HepG2 (cell line): ENCODE measurements around the gene SDR42E2. TPM values are rescaled to one million over a fixed set of nuclear protein-coding genes. Genes with fewer than 3 reads are reported as not detected.

Experiments
- ATF1 ChIP-seq: IDR thresholded peaks from 2 replicates; pipeline ENCODE4 v1.6.1; 2016; ENCODE audit warnings: mild to moderate bottlenecking, control low read depth
- CBFB ChIP-seq: sonication (generic); formaldehyde crosslinking; IDR thresholded peaks from 2 replicates; pipeline ENCODE4 v1.4.0; 2020; ENCODE audit warnings: missing genetic modification reagents
- KAT8 ChIP-seq: IDR thresholded peaks from 2 replicates; pipeline ENCODE4 v1.6.1; 2016; ENCODE audit warnings: missing genetic modification reagents, missing compliant biosample characterization
- KDM4B ChIP-seq: sonication (generic); formaldehyde crosslinking; IDR thresholded peaks from 2 replicates; pipeline ENCODE4 v1.4.0; 2020; ENCODE audit warnings: missing genetic modification reagents
- POLR2G ChIP-seq: fragments of 200-400 bp; formaldehyde crosslinking; IDR thresholded peaks from 2 replicates; pipeline ENCODE4 v1.6.1; 2018; ENCODE audit warnings: mild to moderate bottlenecking, low read depth, low read length, moderate library complexity
- SMAD3 ChIP-seq: sonication (generic); formaldehyde crosslinking; IDR thresholded peaks from 2 replicates; pipeline ENCODE4 v1.4.0; 2020; ENCODE audit warnings: missing genetic modification reagents
- SOX6 ChIP-seq, 2 experiments: fragments of 450-650 bp in 1 of 2; sonication (generic) in 1 of 2; formaldehyde crosslinking in 1 of 2; IDR thresholded peaks; 2 replicates each; pipeline versions ENCODE4 v1.4.0 to v1.6.1; 2017 to 2020; ENCODE audit warnings: antibody characterized with exemption in 1 of 2, mild to moderate bottlenecking in 1 of 2, missing genetic modification reagents in 1 of 2
- TCF12 ChIP-seq, 2 experiments: fragments of 450-650 bp in 1 of 2; sonication (generic) in 1 of 2; formaldehyde crosslinking in 1 of 2; IDR thresholded peaks; 2 replicates each; pipeline versions ENCODE4 v1.6.1 to v1.8.0; 2017 to 2022; ENCODE audit warnings: antibody characterized with exemption in 1 of 2, mild to moderate bottlenecking in 1 of 2, missing genetic modification reagents in 1 of 2, moderate library complexity in 1 of 2
- ZEB1 ChIP-seq: IDR thresholded peaks from 2 replicates; pipeline ENCODE4 v1.6.1; 2012; ENCODE audit warnings: mild to moderate bottlenecking, low read depth, inconsistent platforms; ENCODE audit not compliant: insufficient replicate concordance
- ZMYM2 ChIP-seq: sonication (generic); formaldehyde crosslinking; IDR thresholded peaks from 2 replicates; pipeline ENCODE4 v1.8.0; 2022; ENCODE audit warnings: mild to moderate bottlenecking, missing genetic modification reagents
- ZNF235 ChIP-seq: sonication (generic); formaldehyde crosslinking; IDR thresholded peaks from 2 replicates; pipeline ENCODE4 v1.8.1; 2023; ENCODE audit warnings: mild to moderate bottlenecking, missing genetic modification reagents, borderline replicate concordance
- ZNF33B ChIP-seq: sonication (generic); formaldehyde crosslinking; IDR thresholded peaks from 2 replicates; pipeline ENCODE4 v1.5.1; 2020; ENCODE audit warnings: mild to moderate bottlenecking, missing genetic modification reagents
- ZNF577 ChIP-seq: sonication (generic); formaldehyde crosslinking; IDR thresholded peaks from 2 replicates; pipeline ENCODE4 v1.4.0; 2020; ENCODE audit warnings: mild to moderate bottlenecking, low read depth, missing genetic modification reagents, borderline replicate concordance
- ZNF670 ChIP-seq: sonication (generic); formaldehyde crosslinking; IDR thresholded peaks from 2 replicates; pipeline ENCODE4 v1.8.0; 2022; ENCODE audit warnings: mild to moderate bottlenecking, missing genetic modification reagents, borderline replicate concordance
- ZNF841 ChIP-seq: sonication (generic); formaldehyde crosslinking; IDR thresholded peaks from 2 replicates; pipeline ENCODE4 v1.8.1; 2023; ENCODE audit warnings: missing genetic modification reagents, borderline replicate concordance
- polyA plus RNA-seq, 8 experiments: library from polyadenylated mRNA; depleted of rRNA in 3 of 8; stranded (reverse) in 7 of 8; unstranded in 1 of 8; fragments of >200 nt; fragmentation: Illumina TruSeq in 4 of 8; extraction: Trizol in 4 of 8; gene quantifications; 2 replicates each; pipeline versions ENCODE4 v1.2.1 to v1.2.3, GENCODE V29; 2011 to 2016; ENCODE audit warnings: low read depth in 4 of 8, missing spikeins in 1 of 8, mixed read lengths in 1 of 8; ENCODE audit not compliant: insufficient read depth in 1 of 8
- total RNA-seq, 5 experiments: library from RNA; depleted of rRNA; stranded (reverse); fragments of >200 nt; fragmentation: Illumina TruSeq; extraction: Trizol; gene quantifications; 2 replicates each; pipeline ENCODE4 v1.2.3, GENCODE V29; 2016; ENCODE audit warnings: low read depth in 1 of 5
- TF ChIP-seq, protein P1 (sequence below): IDR thresholded peaks from 2 replicates; pipeline ENCODE4 v1.6.1; 2012; ENCODE audit warnings: low read length, improper control_type of control experiment
- TF ChIP-seq, protein P2 (sequence below): IDR thresholded peaks from 2 replicates; pipeline ENCODE4 v1.6.1; 2012; ENCODE audit warnings: inconsistent platforms
- TF ChIP-seq, protein P3 (sequence below): IDR thresholded peaks from 2 replicates; pipeline ENCODE4 v1.6.1; 2016; ENCODE audit warnings: missing compliant biosample characterization, missing genetic modification reagents, borderline replicate concordance
- TF ChIP-seq, protein P4 (sequence below): sonication (generic); formaldehyde crosslinking; IDR thresholded peaks from 2 replicates; pipeline ENCODE4 v1.4.0; 2020; ENCODE audit warnings: mild to moderate bottlenecking, missing genetic modification reagents, borderline replicate concordance
- TF ChIP-seq, protein P5 (sequence below): sonication (generic); formaldehyde crosslinking; IDR thresholded peaks from 2 replicates; pipeline ENCODE4 v1.4.0; 2020; ENCODE audit warnings: low read depth, mild to moderate bottlenecking, missing genetic modification reagents

Gene SDR42E2
- total and polyA plus RNA-seq, 2 of the 13 experiments (the other 11 are each of a cell fraction or from before 2014, with no cell fraction given): 0.05 to 0.11 TPM

DNA sequence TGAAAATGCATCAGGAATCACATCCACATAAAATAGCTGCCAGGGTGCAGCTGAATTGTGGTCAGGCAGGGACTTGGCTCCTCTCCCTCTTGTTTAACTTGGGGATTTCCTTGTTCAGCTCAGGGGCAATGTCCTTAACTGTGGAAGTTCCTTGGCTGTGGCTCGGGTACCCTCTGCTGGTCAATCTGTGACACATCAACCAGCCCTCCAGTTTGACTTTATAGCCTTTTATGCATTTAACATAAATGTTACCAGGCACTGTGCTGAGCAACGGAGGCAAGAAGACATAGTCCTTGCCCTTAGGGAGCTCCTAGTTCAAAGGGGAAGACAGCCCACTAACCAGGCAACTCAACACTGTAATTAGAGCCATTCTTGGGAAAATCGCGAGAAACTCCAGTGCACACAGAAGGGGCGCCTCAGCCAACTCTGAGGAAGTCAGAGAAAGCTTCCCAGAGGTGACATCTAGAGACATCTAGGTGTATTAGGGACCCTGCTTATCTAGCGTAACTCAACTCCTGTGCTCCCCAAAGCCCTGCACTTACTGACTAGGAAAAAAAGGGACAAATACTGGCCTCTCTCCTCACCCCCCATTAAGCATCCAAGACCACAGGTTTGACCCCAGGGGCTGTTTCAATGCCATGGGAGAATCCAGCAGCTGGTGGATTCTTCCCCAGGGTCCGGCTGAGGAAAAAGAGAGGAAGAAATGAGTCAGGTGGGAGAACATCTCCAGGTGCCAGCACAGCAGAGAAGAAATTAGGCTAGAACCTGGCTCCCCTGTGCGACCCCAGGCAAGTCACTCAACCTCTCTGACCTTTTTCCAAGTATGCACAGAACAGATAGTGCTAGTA lies 26.5 kb downstream of the SDR42E2 start (continued):
- no peak for TF ChIP-seq KDM4B (CRISPR knock-in tag)
- TF ChIP-seq, protein P1, sequence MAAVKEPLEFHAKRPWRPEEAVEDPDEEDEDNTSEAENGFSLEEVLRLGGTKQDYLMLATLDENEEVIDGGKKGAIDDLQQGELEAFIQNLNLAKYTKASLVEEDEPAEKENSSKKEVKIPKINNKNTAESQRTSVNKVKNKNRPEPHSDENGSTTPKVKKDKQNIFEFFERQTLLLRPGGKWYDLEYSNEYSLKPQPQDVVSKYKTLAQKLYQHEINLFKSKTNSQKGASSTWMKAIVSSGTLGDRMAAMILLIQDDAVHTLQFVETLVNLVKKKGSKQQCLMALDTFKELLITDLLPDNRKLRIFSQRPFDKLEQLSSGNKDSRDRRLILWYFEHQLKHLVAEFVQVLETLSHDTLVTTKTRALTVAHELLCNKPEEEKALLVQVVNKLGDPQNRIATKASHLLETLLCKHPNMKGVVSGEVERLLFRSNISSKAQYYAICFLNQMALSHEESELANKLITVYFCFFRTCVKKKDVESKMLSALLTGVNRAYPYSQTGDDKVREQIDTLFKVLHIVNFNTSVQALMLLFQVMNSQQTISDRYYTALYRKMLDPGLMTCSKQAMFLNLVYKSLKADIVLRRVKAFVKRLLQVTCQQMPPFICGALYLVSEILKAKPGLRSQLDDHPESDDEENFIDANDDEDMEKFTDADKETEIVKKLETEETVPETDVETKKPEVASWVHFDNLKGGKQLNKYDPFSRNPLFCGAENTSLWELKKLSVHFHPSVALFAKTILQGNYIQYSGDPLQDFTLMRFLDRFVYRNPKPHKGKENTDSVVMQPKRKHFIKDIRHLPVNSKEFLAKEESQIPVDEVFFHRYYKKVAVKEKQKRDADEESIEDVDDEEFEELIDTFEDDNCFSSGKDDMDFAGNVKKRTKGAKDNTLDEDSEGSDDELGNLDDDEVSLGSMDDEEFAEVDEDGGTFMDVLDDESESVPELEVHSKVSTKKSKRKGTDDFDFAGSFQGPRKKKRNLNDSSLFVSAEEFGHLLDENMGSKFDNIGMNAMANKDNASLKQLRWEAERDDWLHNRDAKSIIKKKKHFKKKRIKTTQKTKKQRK: no peak
- TF ChIP-seq ZEB1: no peak
- TF ChIP-seq ZNF235 (CRISPR knock-in tag): no peak
- no peak for TF ChIP-seq ATF1 (CRISPR knock-in tag)
- peak; percentile 10; the same call in 1 of the 2 replicates for TF ChIP-seq SMAD3
- no peak for TF ChIP-seq SOX6 (IDR thresholded peaks at IDR 0.05)
- TF ChIP-seq SOX6 (CRISPR knock-in tag; IDR thresholded peaks at IDR 0.05): peak; percentile 54; the same call in 1 of the 2 replicates
- peak; percentile 70; the same call in 1 of the 2 replicates for TF ChIP-seq KAT8 (CRISPR knock-in tag)
- TF ChIP-seq, protein P2, sequence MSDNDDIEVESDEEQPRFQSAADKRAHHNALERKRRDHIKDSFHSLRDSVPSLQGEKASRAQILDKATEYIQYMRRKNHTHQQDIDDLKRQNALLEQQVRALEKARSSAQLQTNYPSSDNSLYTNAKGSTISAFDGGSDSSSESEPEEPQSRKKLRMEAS: no peak
- TF ChIP-seq ZNF33B (CRISPR knock-in tag): no peak
- TF ChIP-seq ZNF670: no peak
- TF ChIP-seq, protein P3, sequence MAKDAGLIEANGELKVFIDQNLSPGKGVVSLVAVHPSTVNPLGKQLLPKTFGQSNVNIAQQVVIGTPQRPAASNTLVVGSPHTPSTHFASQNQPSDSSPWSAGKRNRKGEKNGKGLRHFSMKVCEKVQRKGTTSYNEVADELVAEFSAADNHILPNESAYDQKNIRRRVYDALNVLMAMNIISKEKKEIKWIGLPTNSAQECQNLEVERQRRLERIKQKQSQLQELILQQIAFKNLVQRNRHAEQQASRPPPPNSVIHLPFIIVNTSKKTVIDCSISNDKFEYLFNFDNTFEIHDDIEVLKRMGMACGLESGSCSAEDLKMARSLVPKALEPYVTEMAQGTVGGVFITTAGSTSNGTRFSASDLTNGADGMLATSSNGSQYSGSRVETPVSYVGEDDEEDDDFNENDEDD: no peak
- no peak for TF ChIP-seq ZNF577 (CRISPR knock-in tag)
- TF ChIP-seq, protein P4, sequence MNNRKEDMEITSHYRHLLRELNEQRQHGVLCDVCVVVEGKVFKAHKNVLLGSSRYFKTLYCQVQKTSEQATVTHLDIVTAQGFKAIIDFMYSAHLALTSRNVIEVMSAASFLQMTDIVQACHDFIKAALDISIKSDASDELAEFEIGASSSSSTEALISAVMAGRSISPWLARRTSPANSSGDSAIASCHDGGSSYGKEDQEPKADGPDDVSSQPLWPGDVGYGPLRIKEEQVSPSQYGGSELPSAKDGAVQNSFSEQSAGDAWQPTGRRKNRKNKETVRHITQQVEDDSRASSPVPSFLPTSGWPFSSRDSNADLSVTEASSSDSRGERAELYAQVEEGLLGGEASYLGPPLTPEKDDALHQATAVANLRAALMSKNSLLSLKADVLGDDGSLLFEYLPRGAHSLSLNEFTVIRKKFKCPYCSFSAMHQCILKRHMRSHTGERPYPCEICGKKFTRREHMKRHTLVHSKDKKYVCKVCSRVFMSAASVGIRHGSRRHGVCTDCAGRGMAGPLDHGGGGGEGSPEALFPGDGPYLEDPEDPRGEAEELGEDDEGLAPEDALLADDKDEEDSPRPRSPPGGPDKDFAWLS (CRISPR knock-in tag): no peak
- no peak for TF ChIP-seq TCF12 (IDR thresholded peaks at IDR 0.05)
- TF ChIP-seq TCF12 (CRISPR knock-in tag; IDR thresholded peaks at IDR 0.05): no peak
- TF ChIP-seq POLR2G: no peak
- TF ChIP-seq, protein P5, sequence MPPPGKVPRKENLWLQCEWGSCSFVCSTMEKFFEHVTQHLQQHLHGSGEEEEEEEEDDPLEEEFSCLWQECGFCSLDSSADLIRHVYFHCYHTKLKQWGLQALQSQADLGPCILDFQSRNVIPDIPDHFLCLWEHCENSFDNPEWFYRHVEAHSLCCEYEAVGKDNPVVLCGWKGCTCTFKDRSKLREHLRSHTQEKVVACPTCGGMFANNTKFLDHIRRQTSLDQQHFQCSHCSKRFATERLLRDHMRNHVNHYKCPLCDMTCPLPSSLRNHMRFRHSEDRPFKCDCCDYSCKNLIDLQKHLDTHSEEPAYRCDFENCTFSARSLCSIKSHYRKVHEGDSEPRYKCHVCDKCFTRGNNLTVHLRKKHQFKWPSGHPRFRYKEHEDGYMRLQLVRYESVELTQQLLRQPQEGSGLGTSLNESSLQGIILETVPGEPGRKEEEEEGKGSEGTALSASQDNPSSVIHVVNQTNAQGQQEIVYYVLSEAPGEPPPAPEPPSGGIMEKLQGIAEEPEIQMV (CRISPR knock-in tag): no peak
- TF ChIP-seq ZMYM2: no peak
- TF ChIP-seq CBFB (CRISPR knock-in tag): no peak
- TF ChIP-seq ZNF841 (CRISPR knock-in tag): no peak
